MM.1S (cell line): ENCODE results near the gene CHERP.

Experiments
- DNase-seq: peaks from one replicate; pipeline ENCODE4 v3.0.0-alpha.2; 2015
- H2AFZ ChIP-seq: fragments of 300-600 bp; sonication (generic); 2 replicates; pipeline ENCODE4 v1.6.0; 2016; ENCODE audit warnings: antibody characterized with exemption, low read length
- H3F3A ChIP-seq: fragments of 300-600 bp; sonication (generic); 2 replicates; pipeline ENCODE4 v1.6.1; 2016; ENCODE audit warnings: mild to moderate bottlenecking, antibody characterized with exemption, low read length, moderate library complexity, mixed read lengths; ENCODE audit not compliant: insufficient read depth
- H3K27ac ChIP-seq: fragments of 300-600 bp; sonication (generic); 2 replicates; pipeline ENCODE4 v1.5.1; 2016; ENCODE audit warnings: mild to moderate bottlenecking, low read length
- H3K27me3 ChIP-seq: fragments of 300-600 bp; sonication (generic); replicated peaks from 2 replicates; pipeline ENCODE4 v1.6.0; 2016; ENCODE audit warnings: low read length; ENCODE audit not compliant: insufficient read depth
- H3K36me3 ChIP-seq: fragments of 300-600 bp; sonication (generic); replicated peaks from 2 replicates; pipeline ENCODE4 v1.6.1; 2016; ENCODE audit warnings: mild to moderate bottlenecking, low read length, mixed read lengths; ENCODE audit not compliant: insufficient read depth
- H3K4me1 ChIP-seq: fragments of 300-600 bp; sonication (generic); 2 replicates; pipeline ENCODE4 v1.6.1; 2016; ENCODE audit warnings: low read length, mixed read lengths
- H3K4me2 ChIP-seq: fragments of 300-600 bp; sonication (generic); 2 replicates; pipeline ENCODE4 v1.6.0; 2016; ENCODE audit warnings: low read depth, low read length
- H3K4me3 ChIP-seq: fragments of 300-600 bp; sonication (generic); 2 replicates; pipeline ENCODE4 v1.5.1; 2016; ENCODE audit warnings: low read length, mixed read lengths
- H3K79me2 ChIP-seq: fragments of 300-600 bp; sonication (generic); 2 replicates; pipeline ENCODE4 v1.6.1; 2016; ENCODE audit warnings: mixed run types, low read length, mixed read lengths
- H3K9ac ChIP-seq: fragments of 300-600 bp; sonication (generic); 2 replicates; pipeline ENCODE4 v1.6.1; 2016; ENCODE audit warnings: low read length, mixed read lengths
- H3K9me2 ChIP-seq: fragments of 300-600 bp; sonication (generic); replicated peaks from 2 replicates; pipeline ENCODE4 v1.6.1; 2016; ENCODE audit warnings: mild to moderate bottlenecking, low read length, mixed read lengths; ENCODE audit not compliant: insufficient read depth
- H3K9me3 ChIP-seq: fragments of 300-600 bp; sonication (generic); replicated peaks from 2 replicates; pipeline ENCODE4 v1.6.1; 2016; ENCODE audit warnings: mild to moderate bottlenecking, low read length, mixed read lengths; ENCODE audit not compliant: insufficient read depth
- H4K20me1 ChIP-seq: fragments of 300-600 bp; sonication (generic); 2 replicates; pipeline ENCODE4 v1.6.1; 2016; ENCODE audit warnings: mild to moderate bottlenecking, low read length, moderate library complexity, mixed read lengths; ENCODE audit not compliant: insufficient read depth
- EZH2 ChIP-seq: fragments of 300-600 bp; sonication (generic); optimal IDR thresholded peaks from 2 replicates; pipeline ENCODE3; 2017; ENCODE audit warnings: low read depth, mild to moderate bottlenecking, antibody characterized with exemption, low read length, mixed read lengths
- EZH2phosphoT487 ChIP-seq: fragments of 300-600 bp; sonication (generic); IDR thresholded peaks from 2 replicates; pipeline ENCODE4 v1.6.1; 2018; ENCODE audit warnings: antibody characterized with exemption, low read length
- TF ChIP-seq, protein P1 (sequence below): fragments of 300-600 bp; sonication (generic); IDR thresholded peaks from 2 replicates; pipeline ENCODE4 v1.5.1; 2016; ENCODE audit warnings: antibody characterized with exemption, low read length, mixed read lengths

CHERP gene

DNA sequence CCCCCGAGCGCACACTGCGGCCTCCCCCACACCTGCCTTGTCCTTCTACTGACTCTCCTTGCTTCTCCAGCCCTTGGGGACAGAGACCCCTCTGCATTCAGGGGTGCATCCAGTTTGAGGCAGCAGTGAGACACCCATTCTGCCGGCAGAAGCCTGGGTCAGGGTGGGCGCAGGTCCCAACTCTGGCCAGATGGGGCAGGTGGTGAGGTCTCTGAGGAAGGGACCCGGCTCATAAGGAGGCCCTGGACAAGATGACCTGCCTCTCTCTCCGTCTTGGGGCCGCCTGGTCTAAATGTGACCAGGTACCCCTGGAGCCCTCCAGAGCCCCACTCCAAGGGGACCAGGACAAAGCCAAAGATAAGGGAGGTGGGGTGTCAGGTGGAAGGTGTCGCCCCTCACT, 6.1 kb downstream of the CHERP start:
- Histone ChIP-seq H3K27me3 (no peaks in the 10 kb centered on the region), H3K79me2 (peaks cover 92% of the 10 kb centered on the region), H3K9me2 (no peaks in the 10 kb centered on the region), H3K4me2 (no peak overlapping the region), H3K9me3 (no peaks in the 10 kb centered on the region), H3K27ac (no peak overlapping the region), H3F3A (no peaks in the 10 kb centered on the region), H2AFZ (no peak overlapping the region), H3K9ac (no peak overlapping the region), H4K20me1 (peaks cover 11% of the 10 kb centered on the region), H3K4me3 (no peak overlapping the region), H3K36me3 (peaks cover 9% of the 10 kb centered on the region), H3K4me1 (peaks cover 8% of the 10 kb centered on the region)
- no peak for DNase-seq
- TF ChIP-seq EZH2phosphoT487 (no peak), EZH2 (no peak)
- TF ChIP-seq, protein P1, sequence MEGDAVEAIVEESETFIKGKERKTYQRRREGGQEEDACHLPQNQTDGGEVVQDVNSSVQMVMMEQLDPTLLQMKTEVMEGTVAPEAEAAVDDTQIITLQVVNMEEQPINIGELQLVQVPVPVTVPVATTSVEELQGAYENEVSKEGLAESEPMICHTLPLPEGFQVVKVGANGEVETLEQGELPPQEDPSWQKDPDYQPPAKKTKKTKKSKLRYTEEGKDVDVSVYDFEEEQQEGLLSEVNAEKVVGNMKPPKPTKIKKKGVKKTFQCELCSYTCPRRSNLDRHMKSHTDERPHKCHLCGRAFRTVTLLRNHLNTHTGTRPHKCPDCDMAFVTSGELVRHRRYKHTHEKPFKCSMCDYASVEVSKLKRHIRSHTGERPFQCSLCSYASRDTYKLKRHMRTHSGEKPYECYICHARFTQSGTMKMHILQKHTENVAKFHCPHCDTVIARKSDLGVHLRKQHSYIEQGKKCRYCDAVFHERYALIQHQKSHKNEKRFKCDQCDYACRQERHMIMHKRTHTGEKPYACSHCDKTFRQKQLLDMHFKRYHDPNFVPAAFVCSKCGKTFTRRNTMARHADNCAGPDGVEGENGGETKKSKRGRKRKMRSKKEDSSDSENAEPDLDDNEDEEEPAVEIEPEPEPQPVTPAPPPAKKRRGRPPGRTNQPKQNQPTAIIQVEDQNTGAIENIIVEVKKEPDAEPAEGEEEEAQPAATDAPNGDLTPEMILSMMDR: no peak

- Histone ChIP-seq H2AFZ (no peak overlapping the region), H3K9ac (no peak overlapping the region), H3K4me2 (no peak overlapping the region), H3F3A (no peaks in the 10 kb centered on the region), H3K9me2 (no peaks in the 10 kb centered on the region), H3K4me1 (peaks cover 3% of the 10 kb centered on the region; the same call in 1 of the 2 replicates), H3K79me2 (peaks cover 90% of the 10 kb centered on the region), H3K4me3 (no peak overlapping the region), H3K27me3 (no peaks in the 10 kb centered on the region), H4K20me1 (peaks cover 11% of the 10 kb centered on the region), H3K27ac (no peak overlapping the region), H3K9me3 (no peaks in the 10 kb centered on the region), H3K36me3 (peaks cover 9% of the 10 kb centered on the region)
- no peak for DNase-seq
- TF ChIP-seq EZH2 (no peak), EZH2phosphoT487 (no peak)
- TF ChIP-seq, protein P1: no peak
Observed at GRCh38 chr19:16535381-16535780, 6.9 kb downstream of the CHERP start.

DNA sequence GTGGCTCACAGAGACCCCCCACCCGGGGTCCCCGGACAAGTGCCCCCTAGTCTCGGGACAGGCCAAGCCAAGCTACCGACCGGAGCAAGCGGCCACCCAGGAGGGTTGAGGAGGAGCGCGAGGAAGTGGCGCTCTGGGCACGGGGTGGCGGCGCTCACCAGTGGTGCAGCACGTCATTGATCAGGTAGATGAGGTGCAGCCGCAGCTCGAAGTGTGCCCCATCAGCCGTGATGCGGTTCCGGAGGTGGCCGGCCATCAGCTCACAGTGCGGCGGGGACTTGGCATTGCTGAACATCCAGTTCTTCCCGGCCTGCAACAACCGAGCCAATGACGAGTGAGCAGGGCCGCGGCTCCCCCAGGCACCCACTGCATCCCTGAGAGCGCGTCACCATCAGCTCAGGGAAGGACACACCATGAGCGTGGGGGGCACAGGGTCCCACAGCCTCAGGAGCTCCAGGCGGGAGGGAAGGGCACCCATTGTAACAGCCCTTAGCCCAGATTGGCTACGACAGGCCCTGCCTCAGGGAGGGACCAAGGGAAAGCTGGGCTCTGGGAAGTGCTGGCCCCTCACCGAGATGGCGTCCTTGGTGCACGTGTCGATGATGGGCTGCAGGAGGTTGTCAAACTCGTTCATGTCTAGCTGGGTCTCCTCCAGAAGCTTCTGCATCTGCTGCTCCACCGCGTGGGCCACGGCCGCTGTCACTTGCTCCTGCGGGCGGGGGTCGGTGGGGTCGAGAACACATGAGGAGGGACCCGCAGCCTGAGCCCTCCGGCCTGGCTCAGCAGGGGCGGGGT, 9.6 kb downstream of the CHERP start:
- Histone ChIP-seq H3K79me2 (peaks cover 68% of the 10 kb centered on the region), H2AFZ (no peak overlapping the region), H3K27ac (no peak overlapping the region), H3K36me3 (peaks cover 4% of the 10 kb centered on the region), H3K9ac (no peak overlapping the region), H3F3A (no peaks in the 10 kb centered on the region), H3K27me3 (no peaks in the 10 kb centered on the region), H3K9me3 (no peaks in the 10 kb centered on the region), H3K9me2 (no peaks in the 10 kb centered on the region), H3K4me1 (no peaks in the 10 kb centered on the region), H3K4me3 (no peak overlapping the region), H3K4me2 (no peak overlapping the region), H4K20me1 (peaks cover 8% of the 10 kb centered on the region)
- no peak for DNase-seq
- TF ChIP-seq, protein P1: no peak
- no peak for TF ChIP-seq EZH2
- no peak for TF ChIP-seq EZH2phosphoT487
